DMS79 (cell line): ENCODE data around the gene TMPRSS3.

ENCODE experiments used
- DNase-seq: peaks from one replicate; lab custom pipeline; 2025; lab: John Stamatoyannopoulos, UW

Gene TMPRSS3

GRCh38 chr21:42388740-42389448 is 7.0 kb downstream of the TMPRSS3 start:
- DNase-seq: no peak

GRCh38 chr21:42387843-42388340 is 8.0 kb downstream of the TMPRSS3 start:
- no peak for DNase-seq

- no peak for DNase-seq
Observed at GRCh38 chr21:42387164-42387563, 8.7 kb downstream of the TMPRSS3 start.

- DNase-seq: no peak
Observed at GRCh38 chr21:42386034-42386591, 9.7 kb downstream of the TMPRSS3 start.

- DNase-seq: no peak
Observed at GRCh38 chr21:42385619-42386018, 10.2 kb downstream of the TMPRSS3 start.

- DNase-seq: no peak
Observed at GRCh38 chr21:42384989-42385388, 10.9 kb downstream of the TMPRSS3 start.

GRCh38 chr21:42384156-42384945 is 11.5 kb downstream of the TMPRSS3 start:
- DNase-seq: no peak

GRCh38 chr21:42383331-42383730 is 12.5 kb downstream of the TMPRSS3 start:
- no peak for DNase-seq

GRCh38 chr21:42382915-42383314 is 12.9 kb downstream of the TMPRSS3 start:
- DNase-seq: no peak

- DNase-seq: no peak
Observed at GRCh38 chr21:42381347-42381984, 14.4 kb downstream of the TMPRSS3 start.

GRCh38 chr21:42379426-42380215 is 16.2 kb downstream of the TMPRSS3 start:
- DNase-seq: no peak

- DNase-seq: no peak
Observed at GRCh38 chr21:42378418-42378817, 17.4 kb downstream of the TMPRSS3 start.

GRCh38 chr21:42377951-42378340 is 17.9 kb downstream of the TMPRSS3 start:
- no peak for DNase-seq

GRCh38 chr21:42377211-42377950 is 18.5 kb downstream of the TMPRSS3 start:
- no peak for DNase-seq

GRCh38 chr21:42376338-42376982 is 19.4 kb downstream of the TMPRSS3 start:
- DNase-seq: no peak

GRCh38 chr21:42375966-42376337 is 19.9 kb downstream of the TMPRSS3 start:
- no peak for DNase-seq

- DNase-seq: no peak
Observed at GRCh38 chr21:42375506-42375905, 20.3 kb downstream of the TMPRSS3 start.

- DNase-seq: peak; percentile 11
Observed at GRCh38 chr21:42374864-42375499, 20.9 kb downstream of the TMPRSS3 start.

GRCh38 chr21:42374457-42374856 is 21.4 kb downstream of the TMPRSS3 start:
- DNase-seq: no peak

- no peak for DNase-seq
Observed at GRCh38 chr21:42373908-42374455, 21.9 kb downstream of the TMPRSS3 start.
